Ovary (tissue), 9 donors: ENCODE results near the gene SYK. TPM values are rescaled to one million over a fixed set of nuclear protein-coding genes. Genes with fewer than 3 reads are reported as not detected.

Experiments used
- DNase-seq, 5 donors: peaks; one replicate each; pipeline ENCODE4 v3.0.0-alpha.2; 2019 to 2020
- H3K27ac ChIP-seq, 2 donors: fragments of 200-600 bp; one replicate each; pipeline versions ENCODE4 v1.5.1 to v1.8.0; 2019 to 2022
- H3K27me3 ChIP-seq: fragments of 200-600 bp; one replicate; pipeline ENCODE4 v1.8.0; 2022
- H3K36me3 ChIP-seq: fragments of 200-600 bp; sonication (generic); one replicate; pipeline ENCODE4 v1.5.1; 2019
- H3K4me1 ChIP-seq: one replicate; pipeline ENCODE4 v1.8.1; 2013; ENCODE audit warnings: mild to moderate bottlenecking, moderate library complexity; ENCODE audit not compliant: insufficient read depth
- H3K4me3 ChIP-seq: fragments of 200-600 bp; sonication (generic); one replicate; pipeline ENCODE4 v1.5.1; 2017
- H3K9me3 ChIP-seq, 2 donors: fragments of 200-600 bp in 1 of 2; sonication (generic) in 1 of 2; one replicate each; pipeline versions ENCODE4 v1.5.1 to v1.8.1; 2013 to 2019; ENCODE audit warnings: mild to moderate bottlenecking in 1 of 2, moderate library complexity in 1 of 2
- CTCF ChIP-seq, 3 donors: fragments of 450-650 bp in 2 of 3; fragments of 200-600 bp in 1 of 3; IDR thresholded peaks; one replicate each; pipeline versions ENCODE4 v1.5.1 to v1.8.0; 2016 to 2022; ENCODE audit warnings: antibody characterized with exemption in 3 of 3, mild to moderate bottlenecking in 1 of 3
- EP300 ChIP-seq: sonication (generic); formaldehyde crosslinking; IDR thresholded peaks from one replicate; pipeline ENCODE4 v1.6.1; 2017; ENCODE audit warnings: antibody characterized with exemption
- POLR2A ChIP-seq: fragments of 450-650 bp; IDR thresholded peaks from one replicate; pipeline ENCODE4 v1.6.1; 2017; ENCODE audit warnings: antibody characterized with exemption, mild to moderate bottlenecking, moderate library complexity
- WGBS, 3 donors: extraction: QIAGEN DNeasy Blood & Tissue Kit in 1 of 3; methylation state at CpG; one replicate each; pipeline versions ENCODE4 v1.1.5 to v1.1.7; 2013 to 2017; 5-methylcytosine and 5-hydroxymethylcytosine counted together
- intact Hi-C, 4 donors: fragments of 100-400 bp; cut with DNase I; formaldehyde crosslinking; loops; one replicate each; pipeline versions ENCODE4 v1.11.0 to v1.15.1; 2022 to 2023
- polyA plus RNA-seq, 2 donors: library from polyadenylated mRNA; stranded (reverse); fragments of 200-250 nt in 1 of 2; fragments of 350-450 nt in 1 of 2; fragmentation: Illumina TruSeq in 1 of 2; extraction: RNeasy Lipid Tissue Mini Kit (QIAGEN cat#74804) in 1 of 2; gene quantifications; one replicate each; pipeline ENCODE4 v1.2.3, GENCODE V29; 2013 to 2014
- total RNA-seq, 7 donors: library from RNA; depleted of rRNA in 2 of 7; stranded (reverse); fragments of >200 nt in 2 of 7; fragmentation: NEBNext Ultra II Directional in 3 of 7; extraction: Animal tissue kit (Norgen Biotek cat#: 25700) in 3 of 7; gene quantifications; one replicate each; pipeline versions ENCODE4 v1.1.0 to v1.2.4, GENCODE V29; 2016 to 2023
- donor health status: DM: no; HTN: no; CAD: no; lungs with moderate emphysema.
- donor health status: DM: no; HTN: no; CAD: no.
- donor health status: Bipolar disorder and iron deficiency.
- donor health status: DM: yes; HTN: yes; CAD: no.
- donor health status: DM: no; HTN: no; CAD: no.
- donor health status: DM: yes; HTN: yes; CAD: no.

The SYK gene
- total and polyA plus RNA-seq, 9 donors, result 1.4 to 12.0 (median 8.6) TPM

- intact Hi-C loops, result no loop called here
- Histone ChIP-seq H3K4me3 (no peak overlapping the region), H3K36me3 (no peaks in the 10 kb centered on the region), H3K27me3 (no peaks in the 10 kb centered on the region), H3K9me3 (no peaks in the 10 kb centered on the region), H3K27ac (no peak overlapping the region), H3K4me1 (no peaks in the 10 kb centered on the region)
- no peak for TF ChIP-seq EP300
- no peak for DNase-seq
- whole genome bisulfite sequencing, 3 donors, result 50 to 74% (median 66%) methylated on average over 7 of the region's 7 CpGs
Measured at GRCh38 chr9:90943341-90943740, 141.7 kb downstream of the SYK start.

GRCh38 chr9:90945336-90945735, 143.7 kb downstream of the SYK start:
- no peak for DNase-seq
- intact Hi-C loops, result loop anchor here in 1 of 4 donors (5.0 kb wide), 1 partner anchor 493 kb away; no protein-coding TSS in a partner anchor
- WGBS, 3 donors, result 82 to 91% (median 89%) methylated on average over 2 of the region's 2 CpGs

GRCh38 chr9:90946982-90947381, 145.4 kb downstream of the SYK start:
- Histone ChIP-seq H3K27ac (no peak overlapping the region), H3K4me1 (no peaks in the 10 kb centered on the region), H3K9me3 (no peaks in the 10 kb centered on the region), H3K36me3 (no peaks in the 10 kb centered on the region), H3K4me3 (no peak overlapping the region), H3K27me3 (no peaks in the 10 kb centered on the region)
- no peak for TF ChIP-seq POLR2A
- TF ChIP-seq EP300, result no peak
- no peak for TF ChIP-seq CTCF (IDR thresholded peaks at IDR 0.05)
- intact Hi-C loops, result loop anchor here in 1 of 4 donors (5.0 kb wide), 1 partner anchor 495 kb away; no protein-coding TSS in a partner anchor
- WGBS, 3 donors, result 63 to 73% (median 63%) methylated on average over 2 of the region's 2 CpGs
- DNase-seq, result no peak

More at GRCh38 chr9:90945336-90945735, 143.7 kb downstream of the SYK start:
- TF ChIP-seq POLR2A (no peak), CTCF (IDR thresholded peaks at IDR 0.05) (no peak), EP300 (no peak)
- Histone ChIP-seq H3K27me3 (no peaks in the 10 kb centered on the region), H3K9me3 (no peaks in the 10 kb centered on the region), H3K4me1 (no peaks in the 10 kb centered on the region), H3K36me3 (no peaks in the 10 kb centered on the region), H3K4me3 (no peak overlapping the region), H3K27ac (no peak overlapping the region)

Other genes with a start within 250 kb of the SYK start
- under 1 TPM in 5 of 7 donors, not detected in 2; 0.07 to 0.25 (median 0.18) TPM for gene DIRAS2, start 159.0 kb upstream of the SYK start, total RNA-seq
- gene DIRAS2, start 159.0 kb upstream of the SYK start, polyA plus RNA-seq, result under 1 TPM in 1 of 2 donors, not detected in 1; 0.07 TPM